GM19025 (cell line): Measurements from ENCODE around the gene E2F4.

Experiments
- ATAC-seq: cut with Tn5 transposase; IDR thresholded peaks from one replicate; pipeline ENCODE4 v1.9.1; 2021; ENCODE audit warnings: mild to moderate bottlenecking, low read depth, moderate library complexity; ENCODE audit not compliant: unreplicated experiment

Gene E2F4

GRCh38 chr16:67191995-67192681, at the start of gene E2F4:
Gene E2F4, plus strand, starts transcription at chr16:67192155. Its CDS starts 73 bp downstream, at chr16:67192228.
- ATAC-seq = peak; percentile 90

- no peak for ATAC-seq
These were observed 49.6 kb upstream of the E2F4 start for GRCh38 chr16:67142342-67142741.

- ATAC-seq = no peak
These were observed 47.0 kb upstream of the E2F4 start for GRCh38 chr16:67144943-67145342.

GRCh38 chr16:67145746-67146145, 46.2 kb upstream of the E2F4 start:
- no peak for ATAC-seq

GRCh38 chr16:67146523-67147357, 45.2 kb upstream of the E2F4 start:
- ATAC-seq = no peak

GRCh38 chr16:67147437-67148140, 44.4 kb upstream of the E2F4 start:
- no peak for ATAC-seq

GRCh38 chr16:67148221-67148620, 43.7 kb upstream of the E2F4 start:
- ATAC-seq = no peak

GRCh38 chr16:67148656-67149275, 43.2 kb upstream of the E2F4 start:
- no peak for ATAC-seq

GRCh38 chr16:67149276-67150046, 42.5 kb upstream of the E2F4 start:
- ATAC-seq = no peak

- peak; percentile 43 for ATAC-seq
These were observed 41.7 kb upstream of the E2F4 start for GRCh38 chr16:67150047-67150832.

- ATAC-seq = peak; percentile 57
These were observed 41.0 kb upstream of the E2F4 start, which contains the start of gene B3GNT9 for GRCh38 chr16:67150833-67151396. Gene B3GNT9, minus strand, starts transcription at chr16:67150998. Its CDS starts 513 bp downstream, at chr16:67150485.

- ATAC-seq = no peak
These were observed 40.4 kb upstream of the E2F4 start for GRCh38 chr16:67151431-67152097.

- no peak for ATAC-seq
These were observed 37.2 kb upstream of the E2F4 start for GRCh38 chr16:67154578-67155294.

- ATAC-seq = no peak
These were observed 36.4 kb upstream of the E2F4 start for GRCh38 chr16:67155295-67156142.

- no peak for ATAC-seq
These were observed 35.7 kb upstream of the E2F4 start for GRCh38 chr16:67156143-67156844.

- ATAC-seq = no peak
These were observed 34.7 kb upstream of the E2F4 start for GRCh38 chr16:67157106-67157748.
